Esophagus squamous epithelium (tissue), 5 donors: ENCODE data around the gene MLPH. TPM values are rescaled to one million over a fixed set of nuclear protein-coding genes. Genes with fewer than 3 reads are reported as not detected.

Source experiments
- DNase-seq: peaks from one replicate; lab custom pipeline; 2025; lab: John Stamatoyannopoulos, UW
- H3K27ac ChIP-seq, 4 donors: fragments of 200-600 bp; sonication (generic); one replicate each; pipeline ENCODE4 v1.5.1; 2016 to 2019; ENCODE audit warnings: mild to moderate bottlenecking in 1 of 4
- H3K27me3 ChIP-seq, 4 donors: fragments of 200-600 bp; sonication (generic); 1 replicate in 3 of 4; 2 replicates in 1 of 4; pipeline versions ENCODE4 v1.5.1 to v1.6.0; 2017 to 2021; ENCODE audit warnings: antibody characterized with exemption in 1 of 4
- H3K36me3 ChIP-seq, 3 donors: fragments of 200-600 bp; sonication (generic); one replicate each; pipeline ENCODE4 v1.5.1; 2016 to 2019
- H3K4me1 ChIP-seq, 3 donors: fragments of 200-600 bp; sonication (generic); one replicate each; pipeline ENCODE4 v1.5.1; 2017 to 2019
- H3K4me3 ChIP-seq, 4 donors: fragments of 200-600 bp; sonication (generic); 1 replicate in 3 of 4; 2 replicates in 1 of 4; pipeline ENCODE4 v1.5.1; 2016 to 2019; ENCODE audit warnings: mild to moderate bottlenecking in 2 of 4, moderate library complexity in 1 of 4
- H3K9me3 ChIP-seq, 3 donors: fragments of 200-600 bp; sonication (generic); one replicate each; pipeline ENCODE4 v1.5.1; 2016 to 2019
- CTCF ChIP-seq, 6 experiments: fragments of 450-650 bp in 4 of 6; fragments of 200-600 bp in 2 of 6; sonication (generic) in 2 of 6; IDR thresholded peaks; one replicate each; pipeline ENCODE4 v1.5.1; 2016 to 2019; ENCODE audit warnings: antibody characterized with exemption in 6 of 6, mild to moderate bottlenecking in 4 of 6, moderate library complexity in 4 of 6
- POLR2A ChIP-seq, 4 donors: fragments of 450-650 bp; IDR thresholded peaks; one replicate each; pipeline ENCODE4 v1.6.1; 2017; ENCODE audit warnings: antibody characterized with exemption in 4 of 4, mild to moderate bottlenecking in 4 of 4, moderate library complexity in 3 of 4
- whole genome bisulfite sequencing, 2 donors: methylation state at CpG; one replicate each; pipeline ENCODE4 v1.1.5; 2018; 5-methylcytosine and 5-hydroxymethylcytosine counted together
- intact Hi-C: fragments of 100-400 bp; cut with DNase I; formaldehyde crosslinking; loops from one replicate; pipeline ENCODE4 v1.15.0; 2022
- total RNA-seq, 4 donors: library from RNA; depleted of rRNA; stranded (reverse); fragments of >200 nt; gene quantifications; one replicate each; pipeline ENCODE4 v1.1.0, GENCODE V29; 2016
- donor health status: DM: yes; HTN: yes; CAD: no.

The MLPH gene
- total RNA-seq, 4 donors from 2014 or later: 1.8 to 10.5 (median 7.6) TPM

DNA sequence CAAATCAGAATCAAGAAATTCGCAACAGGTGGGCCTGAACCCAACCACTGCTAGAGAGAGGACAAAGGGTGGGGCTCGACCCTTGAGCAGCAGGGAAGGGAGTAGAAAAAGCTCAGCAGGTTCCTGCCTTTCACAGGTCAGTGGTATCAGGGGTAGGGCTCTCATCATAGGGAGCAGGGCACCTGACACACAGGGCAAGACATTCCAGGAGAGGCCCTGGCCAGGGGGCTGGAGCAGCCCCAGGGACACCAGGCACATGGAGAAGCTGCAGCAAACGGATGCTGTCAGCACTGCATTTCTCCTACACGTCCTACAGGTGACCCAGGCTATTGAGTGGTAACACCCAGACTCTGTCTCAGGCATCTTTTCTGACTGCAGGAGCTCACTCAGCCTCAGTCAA, 17.2 kb upstream of the MLPH start:
- H3K4me1 ChIP-seq: peaks cover 6 to 23% (median 7%) of the 10 kb centered on the region in 3 donors
- H3K36me3 ChIP-seq: no peaks in the 10 kb centered on the region
- no peak overlapping the region for H3K27ac ChIP-seq
- no peak overlapping the region for H3K4me3 ChIP-seq
- WGBS, 2 donors: 71 to 90% methylated on average over 2 of the region's 4 CpGs
- intact Hi-C loops: loop anchor here (10.0 kb wide), 1 partner anchor 315 kb away; no protein-coding TSS in a partner anchor
- H3K27me3 ChIP-seq: no peaks in the 10 kb centered on the region
- TF ChIP-seq POLR2A (IDR thresholded peaks at IDR 0.05): no peak
- TF ChIP-seq CTCF (IDR thresholded peaks at IDR 0.05): no peak
- no peak for DNase-seq
- no peaks in the 10 kb centered on the region for H3K9me3 ChIP-seq

DNA sequence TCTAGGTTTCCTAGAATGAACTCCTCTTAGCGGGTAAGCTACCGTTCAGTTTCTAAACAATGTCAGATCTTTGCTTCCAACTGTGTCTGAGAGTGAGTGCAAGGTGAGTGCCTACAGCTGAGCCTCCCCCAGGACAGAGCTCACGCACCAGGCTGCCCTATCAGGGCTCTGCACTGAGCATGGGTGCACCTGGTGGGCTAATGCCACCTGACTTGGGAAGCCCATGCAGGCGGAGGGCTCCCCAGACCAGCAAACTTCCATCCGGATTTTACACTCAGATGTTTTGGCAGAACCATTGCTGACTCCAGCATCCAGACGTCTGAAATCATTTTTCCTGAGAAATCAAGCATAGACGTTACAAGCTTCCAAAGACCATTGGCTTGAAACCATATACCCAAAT, 16.1 kb upstream of the MLPH start:
- Histone ChIP-seq H3K36me3 (no peaks in the 10 kb centered on the region), H3K27ac (no peak overlapping the region), H3K9me3 (no peaks in the 10 kb centered on the region), H3K4me3 (no peak overlapping the region), H3K27me3 (peaks cover 0 to 1% (median 0%) of the 10 kb centered on the region in 4 donors), H3K4me1 (peaks cover 6 to 32% (median 12%) of the 10 kb centered on the region in 3 donors)
- intact Hi-C loops: loop anchor here (10.0 kb wide), 1 partner anchor 316 kb away; no protein-coding TSS in a partner anchor
- no peak for TF ChIP-seq CTCF (IDR thresholded peaks at IDR 0.05)
- TF ChIP-seq POLR2A (IDR thresholded peaks at IDR 0.05): no peak
- WGBS, 2 donors: 77 to 78% methylated on average over 5 to 7 of the region's 7 CpGs
- DNase-seq: no peak

- Histone ChIP-seq H3K4me1 (peaks cover 6 to 37% (median 12%) of the 10 kb centered on the region in 3 donors), H3K36me3 (no peaks in the 10 kb centered on the region), H3K4me3 (no peak overlapping the region), H3K27ac (peak overlapping the region in 2 of 4 donors; percentile 18 to 50), H3K27me3 (peaks cover 0 to 8% (median 0%) of the 10 kb centered on the region in 4 donors), H3K9me3 (no peaks in the 10 kb centered on the region)
- no peak for DNase-seq
- TF ChIP-seq POLR2A (IDR thresholded peaks at IDR 0.05) (no peak), CTCF (IDR thresholded peaks at IDR 0.05) (peak; percentile 23 to 68 (median 52))
- WGBS, 2 donors: 46 to 65% methylated on average over 8 to 9 of the region's 14 CpGs
- intact Hi-C loops: loop anchor here (10.0 kb wide), 1 partner anchor 317 kb away; no protein-coding TSS in a partner anchor
Observed at GRCh38 chr2:237471438-237472186, 15.4 kb upstream of the MLPH start.

DNA sequence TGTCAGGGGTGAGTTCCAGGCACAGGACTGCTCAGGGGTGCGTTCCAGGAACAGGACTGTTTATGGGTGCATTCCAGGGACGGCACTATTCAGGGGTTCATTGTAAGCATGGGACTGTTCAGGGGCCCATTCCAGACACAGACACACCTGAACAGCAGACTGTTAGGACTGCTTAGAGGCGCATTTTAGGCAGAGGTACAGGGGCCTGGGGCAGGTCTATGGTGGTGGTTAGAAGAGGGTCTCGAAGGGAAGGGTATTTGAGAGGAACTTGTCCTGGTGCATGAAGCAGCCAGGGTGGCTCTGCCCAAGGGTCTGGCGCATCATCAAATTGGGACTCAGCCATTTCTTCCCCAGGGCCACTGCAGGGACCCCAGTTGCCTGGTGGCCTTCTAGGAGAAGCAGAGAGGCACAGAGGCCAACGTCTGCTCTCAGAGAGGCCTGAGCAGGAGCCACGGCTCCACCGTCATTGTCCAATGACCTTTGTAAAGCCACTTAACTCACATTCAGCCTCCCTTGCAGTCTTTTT, 14.8 kb upstream of the MLPH start:
- TF ChIP-seq POLR2A (IDR thresholded peaks at IDR 0.05): no peak
- TF ChIP-seq CTCF (IDR thresholded peaks at IDR 0.05): no peak
- Histone ChIP-seq H3K27me3 (peaks cover 0 to 8% (median 0%) of the 10 kb centered on the region in 4 donors), H3K9me3 (no peaks in the 10 kb centered on the region), H3K27ac (peak overlapping the region in 2 of 4 donors; percentile 18 to 50), H3K4me1 (peaks cover 6 to 37% (median 12%) of the 10 kb centered on the region in 3 donors), H3K36me3 (no peaks in the 10 kb centered on the region), H3K4me3 (no peak overlapping the region)
- WGBS, 2 donors: 83 to 84% methylated on average over 6 to 8 of the region's 8 CpGs
- intact Hi-C loops: loop anchor here (10.0 kb wide), 1 partner anchor 317 kb away; no protein-coding TSS in a partner anchor
- no peak for DNase-seq
